ENCODE results near the gene STK32B.

Gene STK32B

GRCh38 chr4:5127556-5127955, 76.3 kb downstream of the STK32B start:
- no peak for DNase-seq

DNA sequence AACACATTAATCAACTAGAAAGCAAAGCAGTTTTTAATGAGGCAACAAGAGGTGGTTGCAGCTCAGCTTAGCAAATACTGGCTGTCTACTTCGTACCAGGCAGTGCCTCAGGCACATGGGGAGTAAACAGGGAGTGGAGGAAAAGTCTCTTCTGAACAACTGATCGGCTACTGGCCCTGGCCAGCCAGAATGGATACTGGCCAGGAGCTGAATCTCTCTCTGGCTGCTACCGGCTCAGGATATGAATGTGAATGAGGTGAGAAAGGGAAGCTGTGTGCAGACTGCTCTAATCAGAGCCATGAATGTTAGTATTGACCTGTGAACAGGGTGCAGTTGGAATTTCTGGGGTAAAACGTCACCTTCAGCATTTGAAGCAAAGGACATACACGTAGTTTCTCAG, 77.3 kb downstream of the STK32B start:
- no peak for DNase-seq

GRCh38 chr4:5133201-5133600, 81.9 kb downstream of the STK32B start:
- DNase-seq = no peak

DNA sequence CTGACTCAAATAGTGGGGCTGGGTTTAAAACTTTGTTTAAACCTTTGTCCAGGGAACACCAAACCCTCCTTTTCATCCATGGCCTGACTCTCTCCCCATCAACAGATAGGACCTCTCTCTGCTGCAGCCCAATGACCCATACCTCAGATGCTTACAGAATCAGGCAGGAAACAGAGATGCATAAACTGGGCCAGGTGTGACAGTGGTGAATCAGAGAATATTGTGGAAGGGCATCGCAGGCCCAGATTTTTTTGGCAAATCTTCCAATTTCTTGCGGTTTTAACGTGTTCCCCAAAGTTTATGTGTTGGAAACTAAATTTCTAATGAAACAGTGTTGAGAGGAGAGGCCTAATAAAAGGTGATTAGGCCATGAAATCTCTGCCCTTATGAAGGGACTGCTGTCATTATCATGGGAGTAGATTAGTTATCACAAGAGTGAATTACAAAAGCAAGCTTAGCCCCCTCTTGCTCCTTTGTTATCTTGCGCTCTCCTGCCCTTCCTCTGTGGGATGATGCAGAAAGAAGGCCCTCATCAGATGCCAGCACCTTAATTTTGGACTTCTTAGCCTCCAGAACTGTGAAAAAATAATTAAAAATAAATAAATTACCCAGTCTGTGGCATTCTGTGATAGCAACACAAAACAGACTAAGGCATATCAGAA, 82.8 kb downstream of the STK32B start:
- DNase-seq = no peak

DNA sequence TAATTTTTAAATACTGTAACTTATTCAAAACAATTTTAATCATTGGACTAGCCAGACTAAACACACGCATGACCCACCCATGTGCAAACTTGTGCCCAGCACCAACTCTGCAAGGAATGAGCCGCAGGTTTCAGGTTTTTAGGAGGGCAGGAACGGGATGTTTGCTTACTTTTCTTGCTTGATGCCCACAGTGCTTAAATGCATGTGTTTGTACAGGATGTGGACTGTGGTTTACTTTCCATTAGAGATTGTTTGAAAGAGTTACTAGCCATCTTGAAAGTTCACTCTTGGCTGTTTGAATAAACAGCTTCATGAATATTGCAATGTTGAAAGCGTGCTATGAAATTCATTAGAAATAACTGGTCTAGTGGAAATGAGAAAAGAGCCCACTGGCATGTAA, 83.3 kb downstream of the STK32B start:
- no peak for DNase-seq

DNA sequence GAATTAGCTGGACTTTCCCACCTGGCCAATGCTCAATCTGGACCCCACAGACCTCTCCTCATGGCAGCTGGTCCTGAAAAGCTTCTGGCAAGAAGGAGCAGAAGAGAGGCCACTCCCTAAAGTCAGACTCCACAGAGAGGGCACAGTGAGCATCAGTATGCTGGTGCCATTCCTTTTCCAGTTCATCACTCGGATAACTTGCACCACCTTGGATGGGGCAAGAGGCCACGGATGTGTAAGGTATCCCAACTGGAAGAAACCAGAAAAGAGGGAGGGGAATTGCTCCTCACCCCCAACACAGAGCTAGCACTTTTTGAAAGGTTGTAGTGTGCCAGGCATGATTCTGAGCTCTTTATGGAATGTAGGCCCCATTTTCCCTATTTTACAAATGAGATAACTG, 85.9 kb downstream of the STK32B start:
- no peak for DNase-seq

- no peak for DNase-seq
These were observed 86.6 kb downstream of the STK32B start for GRCh38 chr4:5137927-5138326.

DNA sequence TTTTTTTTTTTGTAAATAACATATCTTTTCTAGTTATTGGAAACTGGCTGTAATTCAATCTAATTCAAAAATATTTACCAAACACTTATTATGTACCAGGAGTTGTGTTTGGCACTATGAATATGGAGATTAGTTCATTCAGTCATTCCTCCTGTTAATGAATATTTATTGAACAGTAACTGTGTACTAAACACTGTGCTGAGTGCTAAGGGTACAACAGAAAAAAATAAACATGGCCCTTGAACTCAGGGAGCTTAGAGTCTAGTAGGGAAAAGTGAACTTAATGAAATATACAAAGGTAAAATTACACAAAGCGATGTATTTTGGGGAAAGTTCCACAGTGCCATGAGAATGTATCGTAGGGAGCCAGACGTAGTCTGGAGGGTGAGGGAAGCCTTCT, 87.1 kb downstream of the STK32B start:
- DNase-seq = no peak

- DNase-seq = no peak
These were observed 87.9 kb downstream of the STK32B start for GRCh38 chr4:5139141-5139540.

DNA sequence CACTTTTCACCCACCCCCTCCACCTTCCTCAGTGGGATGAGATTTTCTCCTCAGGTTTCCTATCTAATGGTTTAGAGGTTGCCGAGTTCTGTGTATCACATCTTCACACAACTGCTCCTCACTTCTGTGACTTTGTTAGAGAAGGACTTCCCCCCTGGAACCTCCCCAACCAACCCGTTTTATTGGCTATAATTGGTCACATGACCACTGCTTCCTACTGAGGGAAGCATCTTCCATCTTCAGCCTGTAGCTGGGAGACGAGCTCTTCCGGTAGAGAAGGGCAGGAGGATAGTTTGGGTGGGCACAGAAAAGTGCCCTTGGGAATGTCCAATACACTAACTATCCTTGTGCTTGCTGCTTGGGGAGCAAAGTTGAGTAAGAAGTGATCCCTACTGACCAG, 90.5 kb downstream of the STK32B start:
- no peak for DNase-seq

- DNase-seq = no peak
These were observed 91.4 kb downstream of the STK32B start for GRCh38 chr4:5142726-5143125.

DNA sequence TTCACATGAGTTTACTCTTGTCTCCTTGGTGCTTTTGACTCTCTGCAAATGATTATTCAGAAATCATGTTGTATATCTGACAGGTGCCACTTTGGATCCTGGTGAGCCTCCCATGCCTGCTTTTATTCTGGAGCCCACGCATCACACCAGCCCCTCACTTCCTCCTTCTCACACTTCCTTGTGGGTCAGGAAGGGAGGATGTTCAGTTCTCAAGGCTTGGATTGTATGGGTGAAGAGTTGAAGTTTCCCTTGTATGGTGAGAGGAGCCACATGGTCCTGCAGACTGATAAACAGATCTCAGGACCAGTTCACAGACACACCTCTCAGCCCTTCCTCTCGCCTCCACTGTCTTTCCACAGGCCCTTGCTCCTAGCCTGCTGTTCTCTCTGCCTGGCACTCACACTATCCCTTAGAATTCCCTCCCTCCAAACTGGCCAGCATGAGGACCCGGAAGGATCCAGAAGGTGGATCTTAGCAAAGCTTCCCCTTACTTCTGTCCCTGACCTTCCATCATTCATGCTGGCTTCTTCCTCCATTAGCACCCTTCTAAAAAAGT, 92.1 kb downstream of the STK32B start:
- DNase-seq = no peak

- DNase-seq = no peak
These were observed 92.7 kb downstream of the STK32B start for GRCh38 chr4:5143940-5144339.

DNA sequence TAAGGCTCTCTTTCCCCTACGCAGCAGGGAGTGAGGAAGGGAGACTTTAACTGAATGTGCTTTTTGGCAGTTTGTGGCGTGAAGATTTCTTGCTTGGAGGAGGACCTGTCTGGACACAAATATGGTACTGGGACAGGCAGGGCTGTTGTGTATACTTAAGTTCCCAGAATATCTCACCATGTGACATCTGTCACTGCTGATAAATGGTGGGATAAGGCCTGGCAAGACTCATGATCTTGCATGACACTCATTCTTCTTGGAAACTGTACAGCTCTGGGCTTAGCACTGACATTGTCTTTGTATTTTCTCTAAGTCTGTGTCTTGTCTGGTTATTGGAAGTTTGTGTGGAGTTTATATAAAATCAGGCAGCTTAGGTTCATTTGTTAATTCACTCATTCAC, 93.1 kb downstream of the STK32B start:
- no peak for DNase-seq

GRCh38 chr4:5146248-5146647, 95.0 kb downstream of the STK32B start:
- no peak for DNase-seq

DNA sequence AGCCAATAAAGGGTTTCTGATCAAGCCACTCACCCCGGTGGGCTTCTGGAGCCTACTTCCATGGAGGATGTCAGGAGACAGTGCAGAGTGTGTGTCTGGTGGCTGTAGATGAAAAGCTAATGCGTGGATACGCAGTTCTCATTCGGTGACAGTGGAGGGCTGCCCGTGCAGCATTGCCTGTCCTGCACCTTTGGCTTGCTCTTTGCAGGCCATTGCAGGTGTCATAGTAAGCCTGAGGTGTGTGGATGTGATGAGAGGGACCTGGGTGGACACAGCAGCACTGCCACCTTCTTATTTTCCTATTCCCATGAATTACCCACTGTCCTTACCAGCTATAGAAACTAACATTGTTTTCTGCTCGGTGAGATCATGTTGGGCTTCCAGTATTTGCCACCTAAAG, 101.2 kb downstream of the STK32B start:
- DNase-seq = no peak

- DNase-seq = no peak
These were observed 105.4 kb downstream of the STK32B start for GRCh38 chr4:5156682-5157081.

- no peak for DNase-seq
These were observed 106.8 kb downstream of the STK32B start for GRCh38 chr4:5157791-5158770.

- DNase-seq = no peak
These were observed 107.5 kb downstream of the STK32B start for GRCh38 chr4:5158825-5159224.

GRCh38 chr4:5160668-5161067, 109.4 kb downstream of the STK32B start:
- no peak for DNase-seq

GRCh38 chr4:5162909-5163508, 111.7 kb downstream of the STK32B start:
- no peak for DNase-seq

DNA sequence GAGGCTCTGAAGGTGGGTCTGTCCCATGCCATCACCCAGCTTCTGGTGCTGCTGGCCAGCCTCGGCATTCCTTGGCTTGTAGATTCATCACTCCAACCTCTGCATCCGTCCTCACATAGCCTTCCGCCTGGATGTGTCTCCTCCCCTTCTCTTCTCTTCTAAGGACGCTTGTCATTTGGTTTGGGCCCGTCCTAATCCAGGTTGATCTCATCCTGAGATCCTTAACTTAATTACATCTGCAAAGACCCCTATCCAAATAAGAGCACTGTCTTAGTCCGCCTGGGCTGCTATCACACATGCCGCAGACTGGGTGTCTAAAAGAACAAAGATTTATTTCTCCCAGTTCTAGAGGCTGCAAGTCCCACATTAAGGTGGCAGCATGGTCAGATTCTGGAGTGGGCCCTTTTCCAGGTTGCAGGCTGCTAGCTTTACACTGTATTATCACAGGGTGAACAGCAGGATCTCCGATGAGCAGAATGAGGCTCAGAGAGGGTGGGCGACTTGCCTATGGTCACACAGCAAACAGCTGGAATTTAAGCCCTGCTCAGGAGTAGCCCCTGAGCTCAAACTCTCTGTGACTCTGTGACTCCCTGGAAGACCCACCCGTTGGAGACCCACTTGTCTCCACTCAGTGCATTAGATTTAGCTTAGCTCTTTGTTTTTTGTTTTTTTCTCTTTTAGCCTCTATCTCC, 113.1 kb downstream of the STK32B start:
- DNase-seq = no peak
